Transverse colon (tissue), 3 donors: Measurements from ENCODE around the gene NECTIN1.

ENCODE experiments used
- CTCF ChIP-seq, 5 experiments: fragments of 200-600 bp in 3 of 5; fragments of 450-650 bp in 2 of 5; sonication (generic) in 3 of 5; IDR thresholded peaks; 1 replicate in 2 of 5; 2 replicates in 3 of 5; pipeline ENCODE4 v1.5.1; 2016 to 2017; ENCODE audit warnings: antibody characterized with exemption in 5 of 5, inconsistent platforms in 3 of 5, mild to moderate bottlenecking in 2 of 5, moderate library complexity in 1 of 5
- EP300 ChIP-seq: sonication (generic); formaldehyde crosslinking; IDR thresholded peaks from one replicate; pipeline ENCODE4 v1.6.1; 2017; ENCODE audit warnings: antibody characterized with exemption, low read depth
- POLR2A ChIP-seq: fragments of 450-650 bp; IDR thresholded peaks from one replicate; pipeline ENCODE4 v1.6.1; 2016; ENCODE audit warnings: antibody characterized with exemption, mild to moderate bottlenecking, moderate library complexity

GRCh38 chr11:119694334-119694733, 34.7 kb downstream of the NECTIN1 start:
- TF ChIP-seq CTCF (IDR thresholded peaks at IDR 0.05) (no peak), POLR2A (no peak), EP300 (no peak)
